MM.1S (cell line): ENCODE measurements around the gene PGA3.

Experiments used
- DNase-seq: peaks from one replicate; pipeline ENCODE4 v3.0.0-alpha.2; 2015
- H2AFZ ChIP-seq: fragments of 300-600 bp; sonication (generic); 2 replicates; pipeline ENCODE4 v1.6.0; 2016; ENCODE audit warnings: antibody characterized with exemption, low read length
- H3F3A ChIP-seq: fragments of 300-600 bp; sonication (generic); 2 replicates; pipeline ENCODE4 v1.6.1; 2016; ENCODE audit warnings: mild to moderate bottlenecking, antibody characterized with exemption, low read length, moderate library complexity, mixed read lengths; ENCODE audit not compliant: insufficient read depth
- H3K27ac ChIP-seq: fragments of 300-600 bp; sonication (generic); 2 replicates; pipeline ENCODE4 v1.5.1; 2016; ENCODE audit warnings: mild to moderate bottlenecking, low read length
- H3K27me3 ChIP-seq: fragments of 300-600 bp; sonication (generic); replicated peaks from 2 replicates; pipeline ENCODE4 v1.6.0; 2016; ENCODE audit warnings: low read length; ENCODE audit not compliant: insufficient read depth
- H3K36me3 ChIP-seq: fragments of 300-600 bp; sonication (generic); replicated peaks from 2 replicates; pipeline ENCODE4 v1.6.1; 2016; ENCODE audit warnings: mild to moderate bottlenecking, low read length, mixed read lengths; ENCODE audit not compliant: insufficient read depth
- H3K4me1 ChIP-seq: fragments of 300-600 bp; sonication (generic); 2 replicates; pipeline ENCODE4 v1.6.1; 2016; ENCODE audit warnings: low read length, mixed read lengths
- H3K4me2 ChIP-seq: fragments of 300-600 bp; sonication (generic); 2 replicates; pipeline ENCODE4 v1.6.0; 2016; ENCODE audit warnings: low read depth, low read length
- H3K4me3 ChIP-seq: fragments of 300-600 bp; sonication (generic); 2 replicates; pipeline ENCODE4 v1.5.1; 2016; ENCODE audit warnings: low read length, mixed read lengths
- H3K79me2 ChIP-seq: fragments of 300-600 bp; sonication (generic); 2 replicates; pipeline ENCODE4 v1.6.1; 2016; ENCODE audit warnings: mixed run types, low read length, mixed read lengths
- H3K9ac ChIP-seq: fragments of 300-600 bp; sonication (generic); 2 replicates; pipeline ENCODE4 v1.6.1; 2016; ENCODE audit warnings: low read length, mixed read lengths
- H3K9me2 ChIP-seq: fragments of 300-600 bp; sonication (generic); replicated peaks from 2 replicates; pipeline ENCODE4 v1.6.1; 2016; ENCODE audit warnings: mild to moderate bottlenecking, low read length, mixed read lengths; ENCODE audit not compliant: insufficient read depth
- H3K9me3 ChIP-seq: fragments of 300-600 bp; sonication (generic); replicated peaks from 2 replicates; pipeline ENCODE4 v1.6.1; 2016; ENCODE audit warnings: mild to moderate bottlenecking, low read length, mixed read lengths; ENCODE audit not compliant: insufficient read depth
- H4K20me1 ChIP-seq: fragments of 300-600 bp; sonication (generic); 2 replicates; pipeline ENCODE4 v1.6.1; 2016; ENCODE audit warnings: mild to moderate bottlenecking, low read length, moderate library complexity, mixed read lengths; ENCODE audit not compliant: insufficient read depth
- EZH2 ChIP-seq: fragments of 300-600 bp; sonication (generic); optimal IDR thresholded peaks from 2 replicates; pipeline ENCODE3; 2017; ENCODE audit warnings: low read depth, mild to moderate bottlenecking, antibody characterized with exemption, low read length, mixed read lengths
- EZH2phosphoT487 ChIP-seq: fragments of 300-600 bp; sonication (generic); IDR thresholded peaks from 2 replicates; pipeline ENCODE4 v1.6.1; 2018; ENCODE audit warnings: antibody characterized with exemption, low read length
- TF ChIP-seq, protein P1 (sequence below): fragments of 300-600 bp; sonication (generic); IDR thresholded peaks from 2 replicates; pipeline ENCODE4 v1.5.1; 2016; ENCODE audit warnings: antibody characterized with exemption, low read length, mixed read lengths

The PGA3 gene

DNA sequence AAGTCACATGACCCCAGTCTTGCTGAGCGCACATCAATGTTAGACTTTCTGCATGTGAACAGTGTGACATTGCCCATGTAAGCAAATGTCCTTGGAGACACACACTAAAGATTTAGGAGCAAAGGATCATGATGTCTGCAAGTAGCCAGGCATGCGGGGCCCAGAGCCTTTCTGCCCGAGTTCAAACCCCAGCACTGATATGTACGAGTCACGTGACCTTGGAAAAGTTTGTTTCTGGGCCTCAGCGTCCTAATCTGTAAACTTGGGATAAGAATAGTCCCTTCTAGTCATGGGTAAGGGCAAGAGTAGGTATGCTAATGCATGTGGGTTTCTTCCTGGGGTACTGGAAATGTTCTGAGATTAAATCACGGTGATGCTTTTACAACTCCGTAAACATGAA, 16.8 kb upstream of the PGA3 start:
- Histone ChIP-seq H2AFZ (no peak overlapping the region), H3K9ac (no peak overlapping the region), H3K27me3 (no peaks in the 10 kb centered on the region), H3K79me2 (no peaks in the 10 kb centered on the region), H3K4me1 (no peaks in the 10 kb centered on the region), H3K27ac (no peak overlapping the region), H3K4me3 (no peak overlapping the region), H3K9me3 (no peaks in the 10 kb centered on the region), H4K20me1 (no peaks in the 10 kb centered on the region), H3K9me2 (no peaks in the 10 kb centered on the region), H3F3A (no peaks in the 10 kb centered on the region), H3K36me3 (no peaks in the 10 kb centered on the region), H3K4me2 (no peak overlapping the region)
- no peak for DNase-seq
- TF ChIP-seq EZH2: no peak
- TF ChIP-seq EZH2phosphoT487: no peak
- TF ChIP-seq, protein P1, sequence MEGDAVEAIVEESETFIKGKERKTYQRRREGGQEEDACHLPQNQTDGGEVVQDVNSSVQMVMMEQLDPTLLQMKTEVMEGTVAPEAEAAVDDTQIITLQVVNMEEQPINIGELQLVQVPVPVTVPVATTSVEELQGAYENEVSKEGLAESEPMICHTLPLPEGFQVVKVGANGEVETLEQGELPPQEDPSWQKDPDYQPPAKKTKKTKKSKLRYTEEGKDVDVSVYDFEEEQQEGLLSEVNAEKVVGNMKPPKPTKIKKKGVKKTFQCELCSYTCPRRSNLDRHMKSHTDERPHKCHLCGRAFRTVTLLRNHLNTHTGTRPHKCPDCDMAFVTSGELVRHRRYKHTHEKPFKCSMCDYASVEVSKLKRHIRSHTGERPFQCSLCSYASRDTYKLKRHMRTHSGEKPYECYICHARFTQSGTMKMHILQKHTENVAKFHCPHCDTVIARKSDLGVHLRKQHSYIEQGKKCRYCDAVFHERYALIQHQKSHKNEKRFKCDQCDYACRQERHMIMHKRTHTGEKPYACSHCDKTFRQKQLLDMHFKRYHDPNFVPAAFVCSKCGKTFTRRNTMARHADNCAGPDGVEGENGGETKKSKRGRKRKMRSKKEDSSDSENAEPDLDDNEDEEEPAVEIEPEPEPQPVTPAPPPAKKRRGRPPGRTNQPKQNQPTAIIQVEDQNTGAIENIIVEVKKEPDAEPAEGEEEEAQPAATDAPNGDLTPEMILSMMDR: no peak

DNA sequence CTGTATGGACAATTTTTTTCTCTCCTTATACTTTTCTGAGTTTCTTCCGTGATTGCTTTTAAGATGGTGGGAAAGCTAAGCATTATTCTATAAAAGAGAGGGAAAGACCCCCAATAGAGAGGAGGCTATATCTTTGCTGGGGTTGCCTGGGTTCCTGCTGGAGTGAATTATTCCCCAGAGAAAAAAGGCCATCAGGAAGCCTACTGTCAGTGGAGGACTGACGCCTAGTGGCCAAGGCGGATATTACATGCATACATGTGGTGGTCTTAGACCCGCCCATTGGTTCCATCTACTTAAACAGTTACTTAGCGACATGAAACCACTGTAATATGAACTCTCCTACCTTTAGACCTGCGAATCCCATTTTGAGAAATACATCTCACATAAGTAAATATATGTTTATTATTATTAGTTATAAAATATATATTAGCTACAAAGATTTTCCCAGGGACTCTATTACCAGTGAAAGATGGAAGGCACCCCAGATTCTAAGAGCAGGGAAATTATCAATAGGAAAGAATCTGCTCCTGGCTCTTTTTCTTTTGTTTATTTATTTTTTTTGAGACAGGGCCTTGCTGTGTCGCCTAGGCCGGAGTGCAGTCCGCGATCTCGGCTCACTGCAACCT, 15.7 kb upstream of the PGA3 start:
- Histone ChIP-seq H3K4me2 (no peak overlapping the region), H3K4me3 (no peak overlapping the region), H3K9me3 (no peaks in the 10 kb centered on the region), H3K27ac (no peak overlapping the region), H4K20me1 (no peaks in the 10 kb centered on the region), H3K9me2 (no peaks in the 10 kb centered on the region), H3K79me2 (no peaks in the 10 kb centered on the region), H3K36me3 (no peaks in the 10 kb centered on the region), H3K27me3 (no peaks in the 10 kb centered on the region), H2AFZ (no peak overlapping the region), H3K4me1 (no peaks in the 10 kb centered on the region), H3K9ac (no peak overlapping the region), H3F3A (no peaks in the 10 kb centered on the region)
- TF ChIP-seq, protein P1: peak; percentile 82
- TF ChIP-seq EZH2phosphoT487: no peak
- peak; percentile 70 for DNase-seq

DNA sequence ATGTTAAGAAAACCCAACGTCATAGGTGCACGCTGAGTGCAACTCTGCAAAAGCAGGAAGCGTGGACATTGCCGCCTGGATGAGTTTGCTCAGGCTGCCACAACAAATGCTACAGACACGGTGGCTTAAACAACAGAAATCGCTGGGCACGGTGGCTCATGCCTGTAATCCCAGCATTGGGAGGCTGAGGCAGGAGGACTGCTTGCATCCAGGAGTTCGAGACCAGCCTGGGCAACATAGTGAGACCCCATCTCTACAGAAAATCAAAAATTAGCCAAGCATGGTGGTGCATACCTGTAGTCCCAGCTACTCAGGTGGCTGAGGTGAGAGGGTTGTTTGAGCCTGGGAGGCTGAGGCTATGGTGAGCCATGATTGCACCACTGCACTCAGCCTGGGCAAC, 13.4 kb upstream of the PGA3 start:
- no peak for TF ChIP-seq EZH2phosphoT487
- no peak for TF ChIP-seq EZH2
- TF ChIP-seq, protein P1: no peak
- H3K9ac ChIP-seq: no peak overlapping the region
- no peaks in the 10 kb centered on the region for H3K9me3 ChIP-seq

More for the DNA sequence above, 13.4 kb upstream of the PGA3 start:
- H2AFZ ChIP-seq: no peak overlapping the region
- no peaks in the 10 kb centered on the region for H4K20me1 ChIP-seq
- H3K4me2 ChIP-seq: no peak overlapping the region
- no peaks in the 10 kb centered on the region for H3K4me1 ChIP-seq
- H3K27me3 ChIP-seq: no peaks in the 10 kb centered on the region
- H3K27ac ChIP-seq: no peak overlapping the region
- H3K79me2 ChIP-seq: no peaks in the 10 kb centered on the region
- no peaks in the 10 kb centered on the region for H3K9me2 ChIP-seq
- no peaks in the 10 kb centered on the region for H3K36me3 ChIP-seq
- no peaks in the 10 kb centered on the region for H3F3A ChIP-seq
- no peak overlapping the region for H3K4me3 ChIP-seq
- no peak for DNase-seq
